Endothelial cell of hepatic sinusoid (primary cell): ENCODE results near the gene KIF22.

Source experiments
- in situ Hi-C: cut with HindIII; loops from 2 replicates; pipeline ENCODE4 v1.10.0; 2017; ENCODE audit warnings: low sequenced_read_pairs

Gene KIF22

DNA sequence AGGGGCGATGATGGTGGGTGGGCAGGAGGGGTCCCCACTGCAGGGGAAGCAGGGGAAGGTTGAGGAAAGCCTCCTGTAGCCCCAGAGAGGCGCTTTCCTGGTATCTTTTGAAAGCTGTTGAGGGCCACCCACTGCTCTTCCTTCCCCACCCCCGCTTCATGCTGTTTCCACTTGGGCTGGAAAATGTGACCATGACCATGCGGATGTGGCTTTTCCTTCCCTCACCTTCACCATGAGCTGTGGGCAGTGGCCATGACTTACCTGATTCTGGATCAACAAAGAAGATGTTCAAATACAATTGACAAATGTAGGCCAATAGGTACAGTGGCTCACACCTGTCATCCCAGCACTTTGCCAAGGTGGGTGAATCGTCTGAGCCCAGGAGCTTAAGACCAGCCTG is 43.5 kb downstream of the KIF22 start:
- in situ Hi-C loops = no loop called here

DNA sequence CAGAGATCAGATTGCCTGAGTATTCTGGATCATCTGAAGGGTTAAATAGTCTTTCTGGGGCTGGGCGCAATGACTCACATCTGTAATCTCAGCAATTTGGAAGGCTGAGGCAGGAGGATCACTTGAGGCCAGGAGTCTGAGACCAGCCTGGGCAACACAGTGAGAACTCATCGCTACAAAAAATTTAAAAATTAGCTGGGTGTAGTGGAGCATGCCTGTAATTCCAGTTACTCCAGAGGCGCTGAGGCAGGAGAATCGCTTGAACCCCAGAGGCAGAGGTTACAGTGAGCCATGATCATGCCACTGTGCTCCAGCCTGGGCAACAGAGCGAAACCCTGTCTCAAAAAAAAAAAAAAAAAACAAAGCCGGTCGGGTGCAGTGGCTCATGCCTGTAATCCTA is 45.4 kb downstream of the KIF22 start:
- in situ Hi-C loops = no loop called here

DNA sequence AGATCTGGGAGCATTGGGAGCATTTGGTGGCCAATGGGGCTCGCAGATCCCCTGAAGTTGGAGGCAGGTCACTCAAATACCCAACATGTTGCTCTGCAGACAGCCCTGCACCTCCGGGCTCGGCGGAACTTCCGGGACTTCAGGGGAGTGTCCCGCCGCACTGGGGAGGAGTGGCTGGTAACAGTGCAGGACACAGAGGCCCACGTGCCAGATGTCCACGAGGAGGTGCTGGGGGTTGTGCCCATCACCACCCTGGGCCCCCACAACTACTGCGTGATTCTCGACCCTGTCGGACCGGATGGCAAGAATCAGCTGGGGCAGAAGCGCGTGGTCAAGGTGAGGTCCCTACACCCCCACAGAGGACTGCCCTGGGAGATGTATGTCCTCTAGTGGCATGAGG is 46.1 kb downstream of the KIF22 start:
- in situ Hi-C loops = no loop called here

DNA sequence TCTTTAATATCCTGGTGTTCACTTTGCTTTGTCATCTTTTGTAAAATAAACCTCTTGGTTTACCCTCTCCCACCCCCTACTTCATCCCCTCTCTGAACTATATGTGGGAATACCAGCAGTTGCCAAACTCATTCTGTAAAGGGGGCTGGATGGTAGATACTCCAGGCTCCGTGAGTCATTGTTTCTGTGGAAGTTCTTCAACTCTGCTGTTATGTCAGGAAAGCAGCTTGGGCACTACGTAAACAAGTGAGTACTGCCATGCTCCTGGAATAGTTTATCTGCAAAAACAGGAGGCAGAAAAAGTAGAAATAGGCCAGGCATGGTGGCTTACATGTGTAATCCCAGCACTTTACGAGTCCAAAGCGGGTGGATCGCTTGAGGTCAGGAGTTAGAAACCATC is 47.3 kb downstream of the KIF22 start:
- in situ Hi-C loops = no loop called here

DNA sequence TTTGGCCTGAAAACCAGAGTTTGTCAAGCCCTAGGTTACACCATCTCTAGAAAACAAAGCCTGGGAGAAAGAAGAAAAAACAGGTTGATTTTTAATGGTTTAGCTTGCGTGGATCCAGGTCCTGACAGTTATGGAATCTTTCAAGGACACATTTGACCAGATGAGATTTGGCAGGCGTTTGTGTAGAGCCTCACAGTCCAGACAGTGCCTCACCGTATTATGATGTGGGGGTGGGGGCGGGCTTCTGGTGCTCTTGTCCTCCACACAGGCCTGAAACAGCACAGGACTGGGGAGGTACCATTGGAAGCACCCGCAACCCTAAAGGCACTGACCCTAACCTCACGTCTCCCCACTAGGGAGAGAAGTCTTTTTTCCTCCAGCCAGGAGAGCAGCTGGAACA is 49.3 kb downstream of the KIF22 start:
- in situ Hi-C loops = no loop called here

DNA sequence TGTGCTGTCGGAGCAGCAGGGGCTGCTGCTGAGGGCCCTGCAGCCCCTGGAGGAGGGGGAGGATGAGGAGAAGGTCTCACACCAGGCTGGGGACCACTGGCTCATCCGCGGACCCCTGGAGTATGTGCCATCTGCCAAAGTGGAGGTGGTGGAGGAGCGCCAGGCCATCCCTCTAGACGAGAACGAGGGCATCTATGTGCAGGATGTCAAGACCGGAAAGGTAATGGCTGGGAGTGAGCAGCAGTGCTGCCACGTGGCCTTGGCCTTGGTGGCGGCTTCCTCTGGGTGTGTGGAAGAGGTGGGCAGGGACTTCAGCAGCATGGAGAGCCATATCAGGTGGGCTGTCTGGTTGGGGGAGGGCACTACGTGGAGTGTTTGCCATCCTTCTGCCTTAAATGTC is 49.7 kb downstream of the KIF22 start:
- in situ Hi-C loops = no loop called here

DNA sequence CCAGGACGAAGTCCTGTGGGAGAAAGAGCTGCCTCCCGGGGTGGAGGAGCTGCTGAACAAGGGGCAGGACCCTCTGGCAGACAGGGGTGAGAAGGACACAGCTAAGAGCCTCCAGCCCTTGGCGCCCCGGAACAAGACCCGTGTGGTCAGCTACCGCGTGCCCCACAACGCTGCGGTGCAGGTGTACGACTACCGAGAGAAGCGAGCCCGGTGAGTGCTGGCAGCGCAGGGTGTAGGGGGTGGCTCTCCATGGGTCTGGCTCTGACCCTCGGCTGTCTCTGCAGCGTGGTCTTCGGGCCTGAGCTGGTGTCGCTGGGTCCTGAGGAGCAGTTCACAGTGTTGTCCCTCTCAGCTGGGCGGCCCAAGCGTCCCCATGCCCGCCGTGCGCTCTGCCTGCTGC is 51.1 kb downstream of the KIF22 start:
- in situ Hi-C loops = no loop called here

DNA sequence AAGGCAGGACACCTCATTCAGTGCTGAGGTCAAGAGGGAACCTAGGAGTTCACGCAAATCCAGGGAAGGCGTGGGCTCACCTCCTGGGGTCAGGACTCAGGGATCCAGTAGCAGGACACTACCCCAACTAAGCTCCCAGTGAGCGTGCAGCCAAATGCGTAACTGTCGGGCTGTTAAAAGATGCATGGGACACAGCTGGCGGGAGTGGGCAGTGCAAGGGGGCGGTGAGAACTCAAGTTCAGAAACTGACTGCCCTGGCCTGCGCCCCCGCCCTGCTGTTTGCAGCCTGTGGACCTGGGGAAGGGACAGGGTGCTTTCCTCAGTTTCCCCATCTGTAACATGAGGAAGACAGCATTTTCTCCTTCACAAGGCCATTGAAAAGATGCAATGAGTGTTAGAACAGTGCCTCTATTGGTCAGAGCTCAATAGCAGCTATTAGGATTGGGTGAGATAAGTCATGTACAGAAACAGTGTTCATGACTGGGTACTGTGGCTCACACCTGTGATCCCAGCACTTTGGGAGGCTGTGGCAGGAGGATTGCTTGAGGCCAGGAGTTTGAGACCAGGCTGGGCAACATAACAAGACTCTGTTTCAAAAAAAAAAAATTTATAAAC is 52.3 kb downstream of the KIF22 start:
- in situ Hi-C loops = no loop called here

DNA sequence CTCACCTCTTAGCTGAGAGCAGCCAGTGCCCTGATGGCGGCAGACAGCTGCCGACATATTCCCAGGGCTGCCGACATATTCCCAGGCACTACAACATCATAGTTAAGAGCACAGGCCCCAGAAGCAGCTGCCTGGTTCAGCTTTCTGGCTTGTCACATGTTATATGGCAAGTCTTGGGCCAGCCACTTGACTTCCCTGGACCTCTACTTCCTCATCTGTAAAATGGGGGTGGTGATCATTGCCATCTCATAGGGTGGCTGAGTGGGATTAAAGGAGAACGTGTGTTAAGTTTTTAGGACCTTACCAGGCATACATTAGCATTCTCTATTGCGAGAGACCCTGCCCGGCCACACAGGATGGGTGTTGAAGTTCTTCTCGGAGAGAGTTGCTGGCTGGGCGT is 53.4 kb downstream of the KIF22 start:
- in situ Hi-C loops = no loop called here

DNA sequence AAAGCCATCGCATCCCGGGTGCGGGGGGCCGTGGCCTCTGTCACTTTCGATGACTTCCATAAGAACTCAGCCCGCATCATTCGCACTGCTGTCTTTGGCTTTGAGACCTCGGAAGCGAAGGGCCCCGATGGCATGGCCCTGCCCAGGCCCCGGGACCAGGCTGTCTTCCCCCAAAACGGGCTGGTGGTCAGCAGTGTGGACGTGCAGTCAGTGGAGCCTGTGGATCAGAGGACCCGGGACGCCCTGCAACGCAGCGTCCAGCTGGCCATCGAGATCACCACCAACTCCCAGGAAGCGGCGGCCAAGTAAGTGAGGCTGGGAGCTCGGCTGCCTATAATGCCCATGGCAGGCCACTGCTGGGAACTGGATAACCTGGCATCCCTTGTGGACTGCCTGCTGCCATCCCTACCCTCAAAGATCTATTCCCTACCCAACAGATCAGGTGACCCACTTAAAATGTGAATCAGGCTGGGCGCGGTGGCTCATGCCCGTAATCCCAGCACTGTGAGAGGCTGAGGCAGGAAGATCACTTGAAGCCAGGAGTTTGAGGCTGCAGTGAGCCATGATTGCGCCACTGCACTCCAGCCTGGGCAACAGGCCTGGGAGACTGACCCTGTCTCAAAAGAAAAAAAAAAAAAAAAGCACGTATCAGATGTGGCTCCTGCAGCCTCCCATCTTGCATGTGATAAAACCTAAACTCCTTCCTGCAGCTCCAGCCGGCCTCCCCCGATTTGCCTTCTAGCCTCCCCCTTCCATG is 54.2 kb downstream of the KIF22 start:
- in situ Hi-C loops = no loop called here

DNA sequence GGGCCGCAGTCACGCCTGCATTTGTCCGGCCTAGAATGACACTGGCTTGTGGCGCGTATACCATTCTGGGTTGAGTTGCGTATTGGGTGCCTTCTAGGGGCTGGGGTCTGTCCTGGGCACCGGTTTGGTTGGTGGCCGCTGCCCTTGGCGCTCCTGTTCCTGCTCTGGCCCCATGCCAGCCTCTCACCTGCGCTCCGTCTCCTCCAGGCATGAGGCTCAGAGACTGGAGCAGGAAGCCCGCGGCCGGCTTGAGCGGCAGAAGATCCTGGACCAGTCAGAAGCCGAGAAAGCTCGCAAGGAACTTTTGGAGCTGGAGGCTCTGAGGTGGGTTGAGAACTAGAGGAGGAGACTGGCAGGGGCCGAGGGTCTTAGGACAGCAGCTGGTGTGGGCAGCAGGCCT is 55.1 kb downstream of the KIF22 start:
- in situ Hi-C loops = no loop called here

DNA sequence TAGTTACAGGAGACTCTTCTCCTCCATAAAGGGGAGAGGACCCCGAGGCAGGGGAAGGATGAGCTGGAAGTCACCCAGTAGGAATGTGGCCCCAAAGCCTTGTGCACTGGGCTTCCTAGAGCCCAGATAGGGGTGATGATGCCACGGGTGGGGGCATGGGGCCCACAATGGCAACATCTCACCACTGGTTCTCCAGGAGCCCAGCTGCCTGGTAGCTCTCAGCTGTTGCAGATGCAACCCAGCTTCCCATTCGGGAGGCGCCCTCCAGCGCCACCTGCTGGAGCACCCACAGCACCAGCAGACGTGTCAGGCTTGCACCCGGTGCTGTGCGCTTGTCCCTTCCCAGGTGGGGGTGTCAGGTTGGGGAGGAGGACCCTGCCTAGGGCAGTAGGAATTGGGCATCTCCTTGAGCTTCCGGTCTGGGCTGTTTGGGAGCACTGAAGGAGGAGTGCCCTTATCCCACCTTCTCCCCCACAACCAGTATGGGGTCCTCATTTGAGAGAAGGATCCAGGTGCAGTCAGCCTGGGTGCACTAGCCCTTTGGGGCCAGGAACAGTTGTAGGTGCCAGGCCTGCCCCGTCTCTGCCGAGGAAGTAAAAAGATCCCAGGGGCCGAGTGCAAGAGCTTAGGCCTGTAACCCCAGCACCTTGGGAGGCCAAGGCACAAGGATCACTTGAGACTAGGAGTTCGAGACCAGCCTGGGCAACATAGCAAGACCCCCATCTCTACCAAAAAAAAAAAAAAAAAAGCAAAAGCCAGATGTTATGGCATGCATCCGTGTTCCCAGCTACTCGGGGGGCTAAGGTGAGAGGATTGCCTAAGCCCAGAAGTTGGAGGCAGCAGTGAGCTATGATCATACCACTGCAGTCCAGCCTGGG is 58.1 kb downstream of the KIF22 start:
- in situ Hi-C loops = no loop called here

DNA sequence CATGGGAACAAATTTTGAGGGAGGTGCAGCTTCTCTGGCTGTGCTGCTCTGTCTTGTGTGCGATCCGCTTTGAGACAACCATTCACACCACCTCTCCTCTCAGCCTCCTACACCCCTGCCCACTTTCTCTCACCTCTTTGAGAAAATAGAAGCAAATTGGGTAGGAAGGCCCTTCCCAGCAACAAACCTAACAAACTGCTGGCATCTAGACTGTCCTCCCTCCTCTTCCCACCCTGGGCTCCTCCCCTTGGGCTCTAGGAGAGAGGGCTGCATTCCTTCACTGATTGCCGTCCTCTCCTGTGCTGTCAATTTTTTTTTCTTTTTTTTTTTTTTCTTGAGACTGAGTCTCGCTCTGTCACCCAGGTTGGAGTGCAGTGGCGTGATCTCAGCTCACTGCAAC is 59.0 kb downstream of the KIF22 start:
- in situ Hi-C loops = no loop called here

DNA sequence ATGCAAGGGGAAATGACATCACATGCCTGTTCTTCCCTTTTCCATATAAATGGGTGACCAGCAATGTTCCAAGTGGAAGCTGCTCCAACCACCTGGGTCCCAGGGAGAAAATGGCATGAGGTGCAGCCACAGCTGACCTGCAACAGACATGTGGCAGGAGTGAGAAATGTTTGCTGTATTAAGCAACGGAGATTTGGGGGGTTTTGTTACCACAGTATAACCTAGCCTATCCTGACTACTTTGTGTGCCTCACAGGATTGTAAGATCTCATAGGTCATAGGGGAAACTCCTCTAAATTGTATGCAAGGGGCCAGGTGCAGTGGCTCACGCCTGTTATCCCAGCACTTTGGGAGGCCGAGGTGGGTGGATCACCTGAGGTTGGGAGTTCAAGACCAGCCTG is 60.4 kb downstream of the KIF22 start:
- in situ Hi-C loops = no loop called here

DNA sequence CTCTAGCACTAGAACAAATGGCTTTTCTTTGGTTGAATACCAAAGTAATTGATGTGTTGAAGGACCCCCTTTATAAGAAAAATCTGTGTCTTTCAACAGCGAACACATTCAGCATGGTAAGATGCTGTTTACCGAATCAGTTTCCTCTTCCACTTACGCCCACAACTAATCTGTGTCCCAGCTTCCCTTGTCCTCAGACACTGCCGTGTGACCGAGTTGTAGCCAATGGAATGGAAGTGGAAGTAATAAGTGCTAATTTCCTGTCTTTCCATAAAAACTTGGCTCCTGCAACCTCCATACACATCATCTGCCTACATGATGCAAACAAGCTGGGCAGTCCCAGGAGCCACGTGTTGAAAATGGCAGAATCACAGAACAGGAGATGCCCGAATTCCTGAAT is 62.1 kb downstream of the KIF22 start:
- in situ Hi-C loops = no loop called here

DNA sequence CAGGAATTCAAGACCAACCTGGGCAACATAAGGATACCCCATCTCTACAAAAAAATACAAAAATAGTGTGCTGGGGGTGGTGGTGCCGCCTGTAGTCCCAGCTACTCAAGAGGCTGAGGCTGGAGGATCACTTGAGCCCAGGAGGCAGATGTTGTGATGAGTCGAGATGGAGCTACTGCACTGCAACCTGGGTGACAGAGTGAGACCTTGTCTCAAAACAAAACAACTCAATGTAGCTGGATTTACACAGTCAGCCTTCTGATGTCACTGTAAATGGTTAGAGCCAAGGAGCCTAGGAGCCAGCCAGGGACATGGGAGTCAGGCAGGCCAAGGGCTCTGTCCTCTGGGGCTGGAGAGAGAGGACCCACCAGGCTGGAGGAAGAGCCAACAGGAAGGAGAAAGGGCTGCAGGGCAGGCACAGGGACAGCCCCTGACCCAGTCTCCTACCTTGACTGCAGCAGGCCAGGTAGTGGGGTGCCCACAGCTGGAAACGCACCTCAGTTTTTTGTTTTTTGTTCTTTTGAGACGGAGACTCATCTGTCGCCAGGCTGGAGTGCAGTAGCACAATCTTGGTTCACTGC is 64.1 kb downstream of the KIF22 start:
- in situ Hi-C loops = no loop called here
